IMR-90 (cell line): ENCODE data around the gene ZBTB32. TPM values are rescaled to one million over a fixed set of nuclear protein-coding genes. Genes with fewer than 3 reads are reported as not detected.

Experiments used
- ATAC-seq: fragments of 200-7000 bp; cut with Tn5 transposase; 2 replicates; pipeline ENCODE4 v1.9.1; 2020; ENCODE audit warnings: low read depth, mild to moderate bottlenecking, moderate library complexity
- BruUV-seq: library from RNA; stranded (reverse); fragments of 400-500 nt; replicated peaks from 2 replicates; lab custom pipeline; 2021; lab: Mats Ljungman, UMichigan
- CTCF ChIA-PET: fragments of 300-600 bp; formaldehyde crosslinking; extraction: SDS; loops from one replicate; lab custom pipeline; 2021; ENCODE audit warnings: antibody characterized with exemption; lab: Yijun Ruan, JAX
- POLR2A ChIA-PET: fragments of 300-600 bp; sonication (Branson Sonifier 250); formaldehyde crosslinking; loops from one replicate; lab custom pipeline; 2022; ENCODE audit warnings: antibody characterized with exemption; ENCODE audit not compliant: unreplicated experiment; lab: Charles Lee
- DNase-seq: peaks from one replicate; pipeline ENCODE4 v3.0.0; 2013
- H2AFZ ChIP-seq: replicated peaks from 2 replicates; pipeline ENCODE3; 2013; ENCODE audit warnings: low read length, mild to moderate bottlenecking; ENCODE audit not compliant: poor library complexity
- H2AK5ac ChIP-seq: 2 replicates; pipeline ENCODE4 v1.6.1; 2013; ENCODE audit warnings: low read depth, low read length, inconsistent platforms
- H2AK9ac ChIP-seq: replicated peaks from 2 replicates; pipeline ENCODE3; 2013; ENCODE audit warnings: mild to moderate bottlenecking, low read depth, low read length, moderate library complexity; ENCODE audit not compliant: poor library complexity
- H2BK120ac ChIP-seq: 2 replicates; pipeline ENCODE4 v1.6.1; 2013; ENCODE audit warnings: low read depth, low read length, inconsistent platforms
- H2BK15ac ChIP-seq: 3 replicates; pipeline ENCODE4 v1.6.1; 2013; ENCODE audit warnings: low read depth, low read length, inconsistent platforms
- H2BK20ac ChIP-seq: 2 replicates; pipeline ENCODE4 v1.6.1; 2013; ENCODE audit warnings: low read depth, mild to moderate bottlenecking, inconsistent platforms, low read length, moderate library complexity
- H2BK5ac ChIP-seq: 2 replicates; pipeline ENCODE4 v1.6.1; 2013; ENCODE audit warnings: mild to moderate bottlenecking, low read depth, low read length, inconsistent platforms; ENCODE audit not compliant: poor library complexity, severe bottlenecking
- H3K14ac ChIP-seq: replicated peaks from 2 replicates; pipeline ENCODE4 v1.6.1; 2013; ENCODE audit warnings: low read depth, low read length, inconsistent platforms
- H3K18ac ChIP-seq: 2 replicates; pipeline ENCODE4 v1.6.1; 2013; ENCODE audit warnings: low read depth, low read length, control low read depth
- H3K23ac ChIP-seq: 2 replicates; pipeline ENCODE4 v1.6.1; 2013; ENCODE audit warnings: low read depth, low read length, inconsistent platforms
- H3K27ac ChIP-seq: 2 replicates; pipeline ENCODE4 v1.5.1; 2013; ENCODE audit warnings: mild to moderate bottlenecking, control low read depth, low read length; ENCODE audit not compliant: insufficient read depth
- H3K27me3 ChIP-seq: 2 replicates; pipeline ENCODE4 v1.6.1; 2013; ENCODE audit warnings: low read length; ENCODE audit not compliant: control insufficient read depth, insufficient read depth
- H3K36me3 ChIP-seq: 2 replicates; pipeline ENCODE4 v1.6.1; 2013; ENCODE audit warnings: low read length, mixed read lengths; ENCODE audit not compliant: control insufficient read depth, insufficient read depth
- H3K4ac ChIP-seq: 2 replicates; pipeline ENCODE4 v1.6.1; 2013; ENCODE audit warnings: low read depth, low read length, inconsistent platforms
- H3K4me1 ChIP-seq: 2 replicates; pipeline ENCODE4 v1.6.1; 2013; ENCODE audit warnings: low read length, mixed read lengths; ENCODE audit not compliant: control insufficient read depth, insufficient read depth
- H3K4me2 ChIP-seq: 2 replicates; pipeline ENCODE4 v1.6.1; 2013; ENCODE audit warnings: low read depth, mild to moderate bottlenecking, control low read depth, low read length, moderate library complexity
- H3K4me3 ChIP-seq: 2 replicates; pipeline ENCODE4 v1.5.1; 2013; ENCODE audit warnings: low read depth, mild to moderate bottlenecking, control low read depth, low read length, moderate library complexity; ENCODE audit not compliant: insufficient read depth
- H3K56ac ChIP-seq: 2 replicates; pipeline ENCODE4 v1.6.1; 2013; ENCODE audit warnings: low read length, inconsistent platforms; ENCODE audit not compliant: insufficient read depth; ENCODE audit errors: extremely low read depth
- H3K79me1 ChIP-seq, 2 experiments: 2 replicates each; pipeline ENCODE4 v1.6.1; 2013; ENCODE audit warnings: low read length in 2 of 2, inconsistent platforms in 1 of 2, low read depth in 1 of 2
- H3K9ac ChIP-seq: 2 replicates; pipeline ENCODE4 v1.6.1; 2013; ENCODE audit warnings: low read depth, low read length, control low read depth
- H3K9me1 ChIP-seq: 2 replicates; pipeline ENCODE4 v1.6.1; 2013; ENCODE audit warnings: low read length, inconsistent platforms; ENCODE audit not compliant: insufficient read depth
- H3K9me3 ChIP-seq: 2 replicates; pipeline ENCODE4 v1.6.1; 2013; ENCODE audit warnings: low read length; ENCODE audit not compliant: control insufficient read depth, insufficient read depth
- H4K20me1 ChIP-seq: 2 replicates; pipeline ENCODE4 v1.6.1; 2013; ENCODE audit warnings: low read length, inconsistent platforms; ENCODE audit not compliant: insufficient read depth
- H4K5ac ChIP-seq: 2 replicates; pipeline ENCODE4 v1.6.1; 2013; ENCODE audit warnings: mild to moderate bottlenecking, low read depth, low read length, control low read depth
- H4K8ac ChIP-seq, 2 experiments: 2 replicates each; pipeline ENCODE4 v1.6.1; 2013; ENCODE audit warnings: low read depth in 2 of 2, low read length in 2 of 2, control low read depth in 1 of 2, inconsistent platforms in 1 of 2
- H4K91ac ChIP-seq: 2 replicates; pipeline ENCODE4 v1.6.1; 2013; ENCODE audit warnings: low read depth, low read length, inconsistent platforms; ENCODE audit not compliant: insufficient read depth
- CEBPB ChIP-seq: IDR thresholded peaks from 2 replicates; pipeline ENCODE4 v1.6.1; 2012; ENCODE audit warnings: low read depth, low read length, improper control_type of control experiment
- CTCF ChIP-seq: conservative IDR thresholded peaks from 2 replicates; pipeline ENCODE4 v1.5.1; 2012; ENCODE audit warnings: mild to moderate bottlenecking, low read depth, low read length, improper control_type of control experiment
- MAFK ChIP-seq: IDR thresholded peaks from 2 replicates; pipeline ENCODE4 v1.6.1; 2012; ENCODE audit warnings: low read depth, low read length, improper control_type of control experiment
- MAZ ChIP-seq: IDR thresholded peaks from 2 replicates; pipeline ENCODE4 v1.6.1; 2012; ENCODE audit warnings: low read depth, mild to moderate bottlenecking, low read length, improper control_type of control experiment, moderate library complexity, borderline replicate concordance
- RAD21 ChIP-seq: IDR thresholded peaks from 2 replicates; pipeline ENCODE4 v1.6.1; 2012; ENCODE audit warnings: low read length, improper control_type of control experiment
- SMC3 ChIP-seq: fragments of 150-350 bp; IDR thresholded peaks from 2 replicates; pipeline ENCODE4 v1.6.1; 2016; ENCODE audit warnings: low read depth, mild to moderate bottlenecking, antibody characterized with exemption, low read length, moderate library complexity
- WGBS, 2 experiments: methylation state at CpG; one replicate each; pipeline versions ENCODE4 v1.1.5 to v1.1.7; 2013; ENCODE audit warnings: missing lambda C conversion rate in 2 of 2; ENCODE audit not compliant: insufficient read length in 1 of 2; ENCODE audit errors: extremely low coverage in 2 of 2; 5-methylcytosine and 5-hydroxymethylcytosine counted together
- dilution Hi-C: fragments of 300-500 bp; cut with HindIII; formaldehyde crosslinking; loops from one replicate; pipeline ENCODE4 v1.14.3; 2018; ENCODE audit warnings: low sequenced_read_pairs; ENCODE audit not compliant: unreplicated experiment
- in situ Hi-C: fragments of 300-500 bp; cut with MboI; formaldehyde crosslinking; loops from 3 replicates; pipeline ENCODE4 v1.14.3; 2019; ENCODE audit warnings: low sequenced_read_pairs, inconsistent platforms, mixed read lengths
- intact Hi-C: fragments of 100-400 bp; cut with micrococcal nuclease; formaldehyde crosslinking; loops from 2 replicates; pipeline ENCODE4 v1.10.0; 2022
- polyA plus RNA-seq, 3 experiments: library from polyadenylated mRNA; depleted of rRNA; stranded (reverse); fragments of >200 nt; gene quantifications; 2 replicates each; pipeline ENCODE4 v1.2.3, GENCODE V29; 2012; ENCODE audit warnings: low replicate concordance in 1 of 3
- total RNA-seq: library from RNA; depleted of rRNA; stranded (reverse); fragments of >200 nt; gene quantifications from 2 replicates; pipeline ENCODE4 v1.2.3, GENCODE V29; 2012

The ZBTB32 gene
- total and polyA plus RNA-seq, 2 of the 4 experiments (the other 2 are of a cell fraction), result not detected

GRCh38 chr19:35693835-35694599, 10.3 kb upstream of the ZBTB32 start:
- H3K9me3 ChIP-seq, result no peaks in the 10 kb centered on the region
- peak overlapping the region; percentile 69 for H2AFZ ChIP-seq
- in situ Hi-C loops, result no loop called here
- no peak overlapping the region for H3K18ac ChIP-seq
- H3K9me1 ChIP-seq, result no peaks in the 10 kb centered on the region
- H3K79me1 ChIP-seq, result no peaks in the 10 kb centered on the region
- CTCF ChIA-PET, result interaction anchor here (0.7 kb wide), 1 partner anchor 13 kb away, joined by 3 read pairs; no protein-coding TSS in a partner anchor
- POLR2A ChIA-PET, result interaction anchor here (0.6 kb wide), 1 partner anchor 427 kb away, joined by 4 read pairs; no protein-coding TSS in a partner anchor
- dilution Hi-C loops, result no loop called here
- peak; percentile 76 for DNase-seq
- no peaks in the 10 kb centered on the region for H3K36me3 ChIP-seq
- H3K4me3 ChIP-seq, result no peak overlapping the region
- no peaks in the 10 kb centered on the region for H4K20me1 ChIP-seq
- no peak overlapping the region for H3K9ac ChIP-seq
- H3K23ac ChIP-seq, result no peak overlapping the region
- TF ChIP-seq CTCF, result peak; percentile 99
- TF ChIP-seq SMC3, result peak; percentile 85
- TF ChIP-seq RAD21, result peak; percentile 93
- no peak for TF ChIP-seq CEBPB
- peak; percentile 81; the same call in 1 of the 2 replicates for TF ChIP-seq MAZ
- TF ChIP-seq MAFK, result no peak
- intact Hi-C loops, result loop anchor here (1.0 kb wide), 1 partner anchor 23 kb away; no protein-coding TSS in a partner anchor
- H3K27ac ChIP-seq, result no peak overlapping the region
- H3K27me3 ChIP-seq, result peaks cover 2% of the 10 kb centered on the region; the same call in 1 of the 2 replicates
- ATAC-seq, result peak; percentile 99
- H3K4me1 ChIP-seq, result peaks cover 3% of the 10 kb centered on the region; the same call in 1 of the 2 replicates
- no peak overlapping the region for H3K4me2 ChIP-seq
- H3K4ac ChIP-seq, result no peak overlapping the region
- H2BK15ac ChIP-seq, result no peak overlapping the region
- H3K14ac ChIP-seq, result no peak overlapping the region
- no peak overlapping the region for H4K91ac ChIP-seq
- no peak overlapping the region for H2BK20ac ChIP-seq
- no peak overlapping the region for H3K56ac ChIP-seq
- H4K5ac ChIP-seq, result no peak overlapping the region
- H2BK120ac ChIP-seq, result no peak overlapping the region
- WGBS, 2 experiments, result 43% methylated on average over 1 of the region's 8 CpGs; no CpG with 5 or more reads in 1 of the 2 experiments
- H2AK5ac ChIP-seq, result no peak overlapping the region
- no peak overlapping the region for H2BK5ac ChIP-seq
- H2AK9ac ChIP-seq, result no peak overlapping the region
- H4K8ac ChIP-seq, result no peak overlapping the region
- BruUV-seq, result no TSS peak
